Stimulated activated naive CD8-positive, alpha-beta T cell treated with anti-CD3 and anti-CD28 coated beads, Interleukin-15, amount 100 ng/mL, for 72 hours (primary cell): Measurements from ENCODE around the gene TCAIM.

Source experiments
- ATAC-seq: fragments of 150-1000 bp; cut with Tn5 transposase; 2 replicates; pipeline ENCODE4 v1.10.0; 2021; ENCODE audit warnings: mild to moderate bottlenecking, moderate library complexity
- DNase-seq, 2 donors: peaks; one replicate each; pipeline ENCODE4 v3.0.0; 2021 to 2022
- H3K27ac Mint-ChIP-seq, 2 donors: one replicate each; pipeline ENCODE4 v1.8.0; 2022; ENCODE audit warnings: mild to moderate bottlenecking in 2 of 2, mixed read lengths in 2 of 2, moderate library complexity in 2 of 2
- H3K27me3 Mint-ChIP-seq: one replicate; pipeline ENCODE4 v1.8.0; 2022; ENCODE audit warnings: mixed read lengths
- H3K4me1 Mint-ChIP-seq: one replicate; pipeline ENCODE4 v1.8.0; 2022; ENCODE audit warnings: mild to moderate bottlenecking, mixed read lengths
- H3K4me3 Mint-ChIP-seq, 2 donors: one replicate each; pipeline ENCODE4 v1.8.0; 2022; ENCODE audit warnings: mild to moderate bottlenecking in 2 of 2, mixed read lengths in 2 of 2, moderate library complexity in 1 of 2
- H3K9me3 Mint-ChIP-seq, 2 donors: one replicate each; pipeline ENCODE4 v1.8.0; 2022; ENCODE audit warnings: mixed read lengths in 2 of 2

TCAIM gene

DNA sequence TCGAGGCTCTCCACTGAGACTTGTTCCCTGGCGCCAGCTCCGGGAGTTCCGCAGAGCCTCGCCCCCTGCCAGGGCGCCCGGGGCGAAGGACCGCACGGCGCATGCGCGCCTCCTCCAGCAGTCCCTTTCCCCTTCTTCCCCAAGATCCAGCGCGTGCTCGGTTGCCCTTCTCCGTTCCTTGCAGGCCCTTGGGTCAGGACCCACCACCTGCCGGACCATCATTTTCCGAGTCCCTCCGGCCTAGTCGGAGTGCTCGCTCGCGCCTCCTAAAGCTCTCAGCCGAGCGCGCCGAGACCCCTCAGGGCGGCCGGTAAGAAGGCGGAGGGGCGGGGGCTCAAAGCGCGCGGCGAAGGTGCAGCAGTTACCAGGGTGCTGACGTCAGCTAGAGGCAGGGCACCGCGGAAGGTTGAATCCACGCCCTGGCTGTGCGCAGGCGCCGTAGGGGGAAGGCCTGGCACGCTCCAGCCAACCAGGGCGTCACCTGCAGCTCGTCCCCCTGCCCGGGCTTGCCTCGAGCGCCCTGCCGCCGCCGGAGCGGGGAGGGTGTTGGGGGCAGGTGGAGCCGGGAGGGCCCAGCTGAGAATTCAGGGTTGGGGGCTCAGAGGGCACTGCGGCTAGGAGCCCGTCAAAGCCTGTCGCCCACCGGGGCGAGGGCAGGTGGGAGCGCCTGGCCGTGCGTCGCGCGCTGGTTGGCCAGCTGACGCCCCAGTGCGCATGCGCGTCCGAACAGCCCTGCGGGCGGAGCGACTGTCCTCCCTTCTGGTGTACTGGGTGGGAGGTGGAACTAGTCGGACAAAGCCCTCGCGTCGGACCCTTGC lies at the start of gene TCAIM:
Gene TCAIM (plus strand): TSS at position 757 of the 818 bp plus-strand sequence. CDS start 16,017 bp downstream, outside the sequence.
- no peaks in the 10 kb centered on the region for H3K9me3 Mint-ChIP-seq
- peaks cover 27% of the 10 kb centered on the region for H3K4me1 Mint-ChIP-seq
- H3K4me3 Mint-ChIP-seq, result peak within 1 kb of the TSS; percentile 99 to 100
- peak; percentile 97 for ATAC-seq
- H3K27me3 Mint-ChIP-seq, result peaks cover 14% of the 10 kb centered on the region
- peak; percentile 99 for DNase-seq
- H3K27ac Mint-ChIP-seq, result peak within 1 kb of the TSS; percentile 97 to 98

DNA sequence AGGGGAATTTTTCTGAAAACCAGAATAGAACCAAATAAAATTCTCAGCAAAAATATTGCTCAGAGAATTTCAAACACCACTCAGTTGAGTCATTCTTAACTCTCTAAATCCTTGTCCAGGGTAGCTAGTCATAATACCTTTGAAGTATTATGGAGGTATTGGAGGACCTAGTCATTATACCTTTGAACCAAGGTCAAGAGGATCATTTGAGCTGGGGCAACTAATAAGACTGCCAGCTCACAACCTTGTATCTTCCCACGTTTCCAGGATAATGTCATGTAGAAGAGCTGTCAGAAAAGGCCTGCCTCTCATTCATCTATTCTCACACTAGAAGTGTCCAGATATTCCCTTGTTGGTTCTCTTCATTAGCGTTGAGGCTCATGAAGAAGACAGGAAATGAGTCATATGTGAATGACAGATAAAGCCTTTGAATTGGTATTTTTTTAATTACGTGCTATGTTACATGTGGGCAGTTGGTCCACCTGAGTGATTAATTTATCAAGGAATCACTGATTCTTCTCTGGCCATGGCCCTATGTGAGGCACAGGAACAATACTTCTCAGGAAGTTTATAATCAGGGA lies 48.6 kb upstream of the TCAIM start:
- no peaks in the 10 kb centered on the region for H3K4me1 Mint-ChIP-seq
- H3K27me3 Mint-ChIP-seq, result peaks cover 21% of the 10 kb centered on the region
- no peaks in the 10 kb centered on the region for H3K9me3 Mint-ChIP-seq
- DNase-seq (no peak), ATAC-seq (no peak)
- no peak overlapping the region for H3K27ac Mint-ChIP-seq
- H3K4me3 Mint-ChIP-seq, result no peak overlapping the region

- H3K4me3 Mint-ChIP-seq, result no peak overlapping the region
- DNase-seq, result no peak
- no peak for ATAC-seq
- no peak overlapping the region for H3K27ac Mint-ChIP-seq
- H3K27me3 Mint-ChIP-seq, result peaks cover 34% of the 10 kb centered on the region
- no peaks in the 10 kb centered on the region for H3K9me3 Mint-ChIP-seq
- no peaks in the 10 kb centered on the region for H3K4me1 Mint-ChIP-seq
Measured at GRCh38 chr3:44292276-44292675, 46.3 kb upstream of the TCAIM start.

DNA sequence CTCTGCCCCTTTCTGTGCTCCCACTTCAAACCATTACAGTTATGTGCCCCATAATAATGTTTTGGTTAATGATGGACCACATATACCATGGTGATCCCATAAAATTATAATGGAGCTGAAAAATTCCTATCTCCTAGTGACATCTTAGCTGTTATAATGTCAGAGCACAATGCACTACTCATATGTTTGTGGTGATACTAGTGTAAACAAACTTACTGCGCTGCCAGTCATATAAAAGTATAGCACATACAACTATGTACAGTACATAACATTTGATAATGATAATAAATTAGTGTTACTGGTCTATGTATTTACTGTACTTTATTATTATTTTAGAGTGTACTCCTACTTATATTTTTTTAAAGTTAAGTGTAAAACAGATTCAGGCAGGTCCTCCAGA lies 45.6 kb upstream of the TCAIM start:
- no peaks in the 10 kb centered on the region for H3K9me3 Mint-ChIP-seq
- H3K27ac Mint-ChIP-seq, result no peak overlapping the region
- DNase-seq (no peak), ATAC-seq (no peak)
- H3K27me3 Mint-ChIP-seq, result peaks cover 34% of the 10 kb centered on the region
- no peak overlapping the region for H3K4me3 Mint-ChIP-seq
- no peaks in the 10 kb centered on the region for H3K4me1 Mint-ChIP-seq

DNA sequence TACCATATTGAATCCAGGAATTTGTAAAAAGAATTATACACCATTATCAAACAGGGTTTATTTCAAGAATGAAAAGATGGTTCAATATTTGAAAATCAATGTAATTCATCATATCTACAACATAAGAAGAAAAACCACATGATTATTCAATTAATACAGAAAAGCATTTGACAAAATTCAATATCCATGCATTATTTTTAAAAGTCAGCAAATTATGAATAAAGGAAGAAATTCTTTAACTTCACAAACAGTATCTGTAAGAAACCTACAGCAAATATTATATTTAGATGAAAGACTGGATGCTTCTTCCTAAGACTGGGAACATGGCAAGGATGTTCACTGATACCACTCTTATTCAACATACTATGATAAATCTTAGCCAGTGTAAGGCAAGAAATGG lies 41.3 kb upstream of the TCAIM start:
- Mint-ChIP-seq H3K27ac (no peak overlapping the region), H3K4me3 (no peak overlapping the region), H3K4me1 (no peaks in the 10 kb centered on the region), H3K27me3 (peaks cover 13% of the 10 kb centered on the region), H3K9me3 (no peaks in the 10 kb centered on the region)
- no peak for ATAC-seq
- no peak for DNase-seq

- ATAC-seq (no peak), DNase-seq (no peak)
Measured at GRCh38 chr3:44301746-44302145, 36.8 kb upstream of the TCAIM start.

DNA sequence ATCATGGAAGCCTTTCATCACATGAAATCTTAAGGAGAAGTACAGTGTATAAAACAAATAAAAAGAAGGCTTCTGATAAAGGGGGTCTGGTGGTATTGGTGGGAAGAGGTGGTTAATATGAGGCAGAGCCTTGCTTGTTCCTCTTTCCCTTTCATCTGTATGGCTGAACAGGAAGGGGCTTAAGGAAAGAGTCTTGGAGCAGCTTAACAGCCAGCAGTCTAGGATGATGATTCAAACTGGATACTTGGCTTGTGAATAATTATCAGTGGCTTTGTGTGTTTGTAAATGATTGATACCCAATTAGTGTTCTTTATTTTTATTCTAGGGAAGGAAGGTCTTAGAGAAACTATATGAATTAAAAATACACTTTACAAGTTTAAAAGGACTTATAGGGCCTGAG lies 29.1 kb upstream of the TCAIM start:
- Mint-ChIP-seq H3K9me3 (no peaks in the 10 kb centered on the region), H3K4me3 (no peak overlapping the region), H3K27ac (no peak overlapping the region), H3K27me3 (no peaks in the 10 kb centered on the region), H3K4me1 (no peaks in the 10 kb centered on the region)
- no peak for DNase-seq
- no peak for ATAC-seq

More at GRCh38 chr3:44301746-44302145, 36.8 kb upstream of the TCAIM start:
- Mint-ChIP-seq H3K4me3 (no peak overlapping the region), H3K9me3 (no peaks in the 10 kb centered on the region), H3K27ac (no peak overlapping the region), H3K27me3 (peaks cover 2% of the 10 kb centered on the region), H3K4me1 (no peaks in the 10 kb centered on the region)

GRCh38 chr3:44318891-44319311 lies 19.7 kb upstream of the TCAIM start:
- Mint-ChIP-seq H3K4me3 (no peak overlapping the region), H3K27ac (no peak overlapping the region), H3K9me3 (no peaks in the 10 kb centered on the region), H3K27me3 (peaks cover 14% of the 10 kb centered on the region), H3K4me1 (no peaks in the 10 kb centered on the region)
- ATAC-seq (no peak), DNase-seq (no peak)

- no peak overlapping the region for H3K4me3 Mint-ChIP-seq
- no peak for ATAC-seq
- DNase-seq, result no peak
- peaks cover 14% of the 10 kb centered on the region for H3K27me3 Mint-ChIP-seq
- H3K9me3 Mint-ChIP-seq, result no peaks in the 10 kb centered on the region
- no peak overlapping the region for H3K27ac Mint-ChIP-seq
- no peaks in the 10 kb centered on the region for H3K4me1 Mint-ChIP-seq
Measured at GRCh38 chr3:44321335-44321734, 17.2 kb upstream of the TCAIM start.

- H3K4me3 Mint-ChIP-seq, result no peak overlapping the region
- DNase-seq, result peak in 1 of 2 donors; percentile 22
- H3K27ac Mint-ChIP-seq, result no peak overlapping the region
- no peaks in the 10 kb centered on the region for H3K9me3 Mint-ChIP-seq
- no peaks in the 10 kb centered on the region for H3K4me1 Mint-ChIP-seq
- no peak for ATAC-seq
- H3K27me3 Mint-ChIP-seq, result peaks cover 7% of the 10 kb centered on the region
Measured at GRCh38 chr3:44323341-44323955, 15.1 kb upstream of the TCAIM start.

GRCh38 chr3:44324584-44324983 lies 14.0 kb upstream of the TCAIM start:
- H3K4me1 Mint-ChIP-seq, result no peaks in the 10 kb centered on the region
- H3K27ac Mint-ChIP-seq, result no peak overlapping the region
- H3K9me3 Mint-ChIP-seq, result no peaks in the 10 kb centered on the region
- no peaks in the 10 kb centered on the region for H3K27me3 Mint-ChIP-seq
- H3K4me3 Mint-ChIP-seq, result no peak overlapping the region
- DNase-seq (no peak), ATAC-seq (no peak)

- Mint-ChIP-seq H3K4me1 (no peaks in the 10 kb centered on the region), H3K27ac (no peak overlapping the region), H3K4me3 (no peak overlapping the region), H3K9me3 (no peaks in the 10 kb centered on the region), H3K27me3 (no peaks in the 10 kb centered on the region)
- ATAC-seq, result no peak
- no peak for DNase-seq
Measured at GRCh38 chr3:44326019-44326418, 12.5 kb upstream of the TCAIM start.

- Mint-ChIP-seq H3K4me1 (no peaks in the 10 kb centered on the region), H3K27ac (no peak overlapping the region), H3K27me3 (no peaks in the 10 kb centered on the region), H3K9me3 (no peaks in the 10 kb centered on the region), H3K4me3 (no peak overlapping the region)
- no peak for ATAC-seq
- DNase-seq, result no peak
Measured at GRCh38 chr3:44326515-44326914, 12.1 kb upstream of the TCAIM start.

DNA sequence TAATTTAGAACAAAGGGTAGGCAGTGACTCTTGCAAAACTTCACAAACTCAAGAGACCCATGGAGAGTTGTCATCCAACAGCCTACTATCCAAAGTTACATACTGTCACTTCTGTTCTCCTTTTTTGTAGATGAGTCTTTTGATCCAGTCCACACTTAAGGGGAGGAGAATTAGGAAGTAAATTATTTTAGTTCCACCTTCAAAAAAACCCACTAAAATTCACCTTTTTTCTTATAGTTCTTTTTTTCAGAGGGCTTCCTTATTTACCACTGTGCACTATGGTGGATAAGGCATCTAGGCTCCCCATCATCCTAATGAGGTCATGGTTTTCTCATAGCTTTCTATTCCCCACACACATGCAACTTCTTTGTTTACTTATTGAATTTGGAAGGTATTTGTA lies 8.6 kb upstream of the TCAIM start:
- ATAC-seq (no peak), DNase-seq (no peak)
- H3K27ac Mint-ChIP-seq, result no peak overlapping the region
- no peaks in the 10 kb centered on the region for H3K9me3 Mint-ChIP-seq
- H3K4me3 Mint-ChIP-seq, result no peak overlapping the region
- peaks cover 17% of the 10 kb centered on the region for H3K27me3 Mint-ChIP-seq
- no peaks in the 10 kb centered on the region for H3K4me1 Mint-ChIP-seq

DNA sequence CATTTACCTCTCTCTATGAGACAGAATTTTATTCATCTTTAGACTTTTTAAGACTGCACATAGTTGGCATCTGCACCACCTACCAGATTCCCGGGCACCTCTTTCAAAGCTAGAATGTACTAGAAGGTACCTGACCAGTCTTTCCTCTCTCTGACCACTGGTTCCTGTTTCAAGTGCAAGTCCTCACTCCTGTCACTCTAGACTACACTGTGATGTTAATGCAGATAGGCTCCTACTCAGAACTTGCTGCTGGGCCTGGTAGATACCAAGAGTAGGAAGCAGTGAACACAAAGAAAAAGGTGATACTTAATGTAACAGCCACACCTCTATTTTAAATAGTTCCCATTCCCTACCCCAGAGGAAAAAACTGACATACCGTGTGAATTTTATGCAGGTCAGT lies 8.1 kb upstream of the TCAIM start:
- DNase-seq (no peak), ATAC-seq (no peak)
- H3K4me1 Mint-ChIP-seq, result no peaks in the 10 kb centered on the region
- H3K4me3 Mint-ChIP-seq, result no peak overlapping the region
- H3K27ac Mint-ChIP-seq, result no peak overlapping the region
- no peaks in the 10 kb centered on the region for H3K9me3 Mint-ChIP-seq
- peaks cover 17% of the 10 kb centered on the region for H3K27me3 Mint-ChIP-seq

DNA sequence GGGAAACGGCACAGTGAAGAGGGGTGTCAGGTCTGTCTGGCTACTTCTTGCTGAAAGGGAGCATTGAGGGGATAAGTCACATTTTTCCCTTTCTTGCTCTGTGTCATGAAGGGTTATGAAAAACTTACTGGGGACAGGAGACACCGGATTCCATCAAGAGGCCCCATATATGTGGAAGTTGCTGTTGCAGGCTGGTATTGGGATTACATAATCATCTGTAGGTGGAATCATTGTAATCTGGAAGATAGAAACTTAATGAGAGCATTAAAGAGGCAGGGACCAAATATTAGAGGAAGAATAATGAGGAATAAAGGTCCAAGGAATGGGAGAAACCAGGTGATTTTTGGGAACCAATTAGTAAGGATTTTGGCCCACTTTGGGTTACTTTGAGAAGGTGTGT lies 4.2 kb upstream of the TCAIM start:
- no peak overlapping the region for H3K4me3 Mint-ChIP-seq
- no peak overlapping the region for H3K27ac Mint-ChIP-seq
- H3K9me3 Mint-ChIP-seq, result no peaks in the 10 kb centered on the region
- H3K27me3 Mint-ChIP-seq, result peaks cover 17% of the 10 kb centered on the region
- ATAC-seq, result no peak
- DNase-seq, result no peak
- peaks cover 13% of the 10 kb centered on the region for H3K4me1 Mint-ChIP-seq
